Pulmonary artery endothelial cell (primary cell): ENCODE measurements around the gene CAMK2B. TPM values are rescaled to one million over a fixed set of nuclear protein-coding genes. Genes with fewer than 3 reads are reported as not detected.
"Not testable (repeated sequence)": the region's sequence is repeated elsewhere in the genome, so short reads cannot be mapped to it uniquely, and the experiment has no call there.

Source experiments
- DNase-seq: peaks from one replicate; pipeline ENCODE4 v3.0.0-alpha.2; 2011; ENCODE audit warnings: low read depth, low spot score
- total RNA-seq: library from RNA; depleted of rRNA; stranded (reverse); fragments of >200 nt; gene quantifications from 2 replicates; pipeline ENCODE4 v1.2.3, GENCODE V29; 2014

The CAMK2B gene
- total RNA-seq, 1 donor from 2014 or later = 2.7 TPM

DNA sequence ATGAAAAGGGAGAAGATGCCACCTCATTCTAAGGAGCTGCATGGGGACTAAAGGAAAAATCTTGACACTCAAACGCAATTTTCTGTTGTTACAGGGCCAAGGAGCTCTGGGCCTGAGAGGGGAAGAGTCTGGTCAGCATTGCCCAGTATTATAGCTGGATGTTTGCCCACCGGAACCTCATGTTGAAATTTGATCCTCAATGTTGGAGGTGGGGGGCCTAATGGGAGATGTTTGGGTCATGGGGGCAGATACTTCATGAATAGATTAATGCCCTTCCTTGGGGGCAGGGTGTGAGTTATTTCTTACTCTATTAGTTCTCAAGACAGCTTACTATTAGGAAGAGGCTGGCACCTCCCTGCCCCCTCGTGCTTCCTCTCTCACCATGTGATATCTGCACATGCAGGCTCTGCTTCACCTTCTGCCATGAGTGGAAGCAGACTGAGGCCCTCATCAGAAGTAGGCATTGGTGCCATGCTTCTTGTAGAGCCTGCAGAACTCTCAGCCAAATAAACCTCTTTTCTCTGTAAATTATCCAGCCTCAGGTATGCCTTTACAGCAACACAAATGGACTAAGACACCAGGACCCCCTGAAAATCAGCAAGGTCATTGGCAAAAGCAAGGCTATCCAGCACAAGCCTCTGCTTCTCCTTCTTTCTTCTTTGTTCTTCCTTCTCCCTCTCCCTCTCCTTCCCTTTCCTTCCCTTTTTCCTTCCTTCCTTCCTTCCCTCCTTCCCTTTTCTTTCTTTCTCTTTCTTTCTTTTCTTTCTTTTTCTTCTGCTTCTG is 151.3 kb downstream of the CAMK2B start:
- DNase-seq = no peak

DNA sequence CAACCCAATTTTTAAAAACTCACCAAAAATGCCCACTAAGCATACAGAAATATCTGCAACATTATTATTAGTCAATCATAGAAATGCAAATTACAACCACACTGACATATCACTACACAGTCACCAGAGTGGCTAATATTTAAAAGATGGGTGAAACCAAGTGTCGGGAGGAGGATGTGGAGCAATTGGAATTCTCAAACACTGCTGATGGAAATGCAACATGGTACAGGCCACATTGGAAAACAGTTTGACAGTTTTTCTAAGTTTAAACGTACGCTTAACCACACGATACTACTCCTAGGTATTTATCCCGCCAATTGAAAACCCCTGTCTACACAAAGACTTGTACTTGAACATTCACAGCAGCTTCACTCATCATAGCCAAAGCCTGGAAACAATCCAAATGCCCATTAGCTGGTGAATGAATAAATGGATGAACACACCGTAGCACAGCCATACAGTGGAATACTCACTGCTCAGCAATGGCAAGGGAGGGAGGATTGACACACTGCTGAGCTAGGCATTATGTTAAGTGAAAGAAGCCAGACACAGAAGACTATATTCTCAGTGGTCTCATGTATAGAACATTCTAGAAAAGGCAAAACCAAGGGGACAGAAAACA is 152.5 kb downstream of the CAMK2B start:
- no peak for DNase-seq

DNA sequence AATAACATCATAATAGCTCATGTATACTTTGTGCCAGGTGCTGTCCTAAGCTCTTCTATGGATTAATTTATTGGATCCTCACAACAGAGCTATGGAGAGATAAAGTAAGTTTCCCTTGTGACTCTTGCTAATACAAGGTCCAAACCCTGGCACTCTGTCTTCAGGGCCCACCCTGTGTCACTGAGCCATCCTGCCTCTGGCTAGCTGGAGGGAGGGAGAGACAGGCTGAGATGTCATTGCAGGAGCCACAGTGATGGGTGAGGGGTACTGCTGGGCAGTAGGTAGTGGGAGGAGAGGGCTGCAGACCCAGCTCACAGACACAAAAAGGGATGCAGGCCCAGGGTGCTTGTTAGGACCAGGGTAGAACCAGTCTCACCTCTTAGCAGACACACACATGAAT is 153.0 kb downstream of the CAMK2B start:
- DNase-seq = no peak

DNA sequence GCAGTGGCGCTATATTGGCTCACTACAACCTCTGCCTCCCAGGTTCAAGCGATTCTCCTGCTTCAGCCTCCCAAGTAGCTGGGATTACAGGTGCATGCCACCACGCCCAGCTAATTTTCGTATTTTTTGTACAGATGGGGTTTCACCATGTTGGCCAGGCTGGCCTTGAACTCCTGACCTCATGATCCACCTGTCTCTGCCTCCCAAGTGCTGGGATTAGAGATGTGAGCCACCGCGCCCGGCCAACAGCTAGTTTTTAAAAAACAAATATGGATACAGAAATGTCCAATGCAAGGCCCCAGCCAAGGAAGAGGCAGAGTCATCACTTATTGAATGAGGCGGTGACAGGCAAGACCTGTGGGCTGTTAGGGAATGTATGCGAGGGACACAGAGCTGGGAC is 153.5 kb downstream of the CAMK2B start:
- not testable (repeated sequence) for DNase-seq

DNA sequence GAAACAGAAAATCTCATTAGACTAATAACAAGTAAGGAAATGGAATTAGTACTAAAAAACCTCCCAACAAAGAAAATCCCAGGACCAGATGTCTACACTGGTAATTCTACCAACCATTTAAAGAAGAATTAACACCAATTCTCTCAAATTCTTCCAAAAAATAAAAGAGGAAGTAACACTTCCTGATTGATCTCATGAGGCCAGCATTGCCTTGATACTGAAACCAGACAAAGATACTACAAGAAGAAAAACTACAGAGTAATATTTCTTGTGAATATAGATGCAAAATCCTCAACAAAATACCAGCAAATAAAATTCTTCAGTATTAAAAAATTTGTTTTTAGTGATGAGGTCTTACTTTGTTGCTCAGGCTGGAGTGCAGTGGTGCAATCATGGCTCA is 157.5 kb downstream of the CAMK2B start:
- no peak for DNase-seq

Other genes with a start within 250 kb of the CAMK2B start
- gene POLM, start 243.1 kb downstream of the CAMK2B start, total RNA-seq = 8.4 and 10.1 TPM in 2 replicates
- gene AEBP1, start 221.2 kb downstream of the CAMK2B start, total RNA-seq = 2.6 and 5.4 TPM in 2 replicates
- gene POLD2, start 202.0 kb downstream of the CAMK2B start, total RNA-seq = 105 and 130 TPM in 2 replicates
- gene MYL7, start 184.3 kb downstream of the CAMK2B start, total RNA-seq = not detected in 2 replicates
- gene GCK, start 136.2 kb downstream of the CAMK2B start, total RNA-seq = 0.26 and 0.39 TPM in 2 replicates
- 126 and 145 TPM in 2 replicates for gene YKT6, start 124.6 kb downstream of the CAMK2B start, total RNA-seq
- gene NUDCD3, start 165.1 kb upstream of the CAMK2B start, total RNA-seq = 114 and 151 TPM in 2 replicates
- gene NPC1L1, start 215.7 kb upstream of the CAMK2B start, total RNA-seq = not detected in 2 replicates
- gene DDX56, start 248.3 kb upstream of the CAMK2B start, total RNA-seq = 68.5 and 73.3 TPM in 2 replicates